ENCODE data around the gene WDR5.

Gene WDR5

GRCh38 chr9:134159566-134160245 is 23.8 kb downstream of the WDR5 start:
- no peak for DNase-seq

- no peak for DNase-seq
Measured at GRCh38 chr9:134161647-134162046, 25.8 kb downstream of the WDR5 start.

- DNase-seq, result no peak
Measured at GRCh38 chr9:134162212-134162775, 26.4 kb downstream of the WDR5 start.

- DNase-seq, result no peak
Measured at GRCh38 chr9:134162926-134163370, 27.1 kb downstream of the WDR5 start.

GRCh38 chr9:134163371-134164196 is 27.7 kb downstream of the WDR5 start:
- DNase-seq, result peak; percentile 89

GRCh38 chr9:134164879-134165278 is 29.0 kb downstream of the WDR5 start:
- DNase-seq, result no peak

- DNase-seq, result peak; percentile 79
Measured at GRCh38 chr9:134165357-134166315, 29.8 kb downstream of the WDR5 start.

GRCh38 chr9:134166374-134166773 is 30.5 kb downstream of the WDR5 start:
- DNase-seq, result no peak

- no peak for DNase-seq
Measured at GRCh38 chr9:134167530-134167931, 31.6 kb downstream of the WDR5 start.

GRCh38 chr9:134168757-134169550 is 33.1 kb downstream of the WDR5 start:
- no peak for DNase-seq

GRCh38 chr9:134169724-134170401 is 34.0 kb downstream of the WDR5 start:
- no peak for DNase-seq

GRCh38 chr9:134170532-134171315 is 34.8 kb downstream of the WDR5 start:
- peak; percentile 62 for DNase-seq

GRCh38 chr9:134171316-134172197 is 35.7 kb downstream of the WDR5 start:
- no peak for DNase-seq

- no peak for DNase-seq
Measured at GRCh38 chr9:134172198-134173126, 36.6 kb downstream of the WDR5 start.

- DNase-seq, result no peak
Measured at GRCh38 chr9:134173127-134174072, 37.5 kb downstream of the WDR5 start.

- DNase-seq, result no peak
Measured at GRCh38 chr9:134174073-134174449, 38.2 kb downstream of the WDR5 start.

All from retina (tissue), 1 donor.